Lower leg skin (tissue), 4 donors: ENCODE measurements around the gene MEGF6. TPM values are rescaled to one million over a fixed set of nuclear protein-coding genes. Genes with fewer than 3 reads are reported as not detected.

Experiments
- DNase-seq, 2 donors: peaks; one replicate each; pipeline ENCODE4 v3.0.0-alpha.2; 2019; ENCODE audit warnings: low spot score in 2 of 2
- H3K4me3 ChIP-seq: fragments of 200-600 bp; sonication (generic); 2 replicates; pipeline ENCODE4 v1.5.1; 2017; ENCODE audit warnings: mild to moderate bottlenecking, low read depth; ENCODE audit not compliant: poor library complexity, severe bottlenecking
- POLR2A ChIP-seq, 2 donors: fragments of 450-650 bp; IDR thresholded peaks; one replicate each; pipeline ENCODE4 v1.6.1; 2016 to 2017; ENCODE audit warnings: antibody characterized with exemption in 2 of 2, mild to moderate bottlenecking in 1 of 2, moderate library complexity in 1 of 2
- WGBS, 2 donors: methylation state at CpG; one replicate each; pipeline ENCODE4 v1.1.5; 2018; 5-methylcytosine and 5-hydroxymethylcytosine counted together
- intact Hi-C: fragments of 100-400 bp; cut with DNase I; formaldehyde crosslinking; loops from one replicate; pipeline ENCODE4 v1.15.0; 2023; ENCODE audit warnings: low total_unique reads
- total RNA-seq, 4 donors: library from RNA; depleted of rRNA; stranded (reverse); fragments of >200 nt; gene quantifications; one replicate each; pipeline ENCODE4 v1.1.0, GENCODE V29; 2016
- TF ChIP-seq, protein P1 (sequence below), 3 donors: fragments of 450-650 bp; IDR thresholded peaks; one replicate each; pipeline ENCODE4 v1.5.1; 2016; ENCODE audit warnings: antibody characterized with exemption in 3 of 3, mild to moderate bottlenecking in 3 of 3, moderate library complexity in 2 of 3

MEGF6 gene
- total RNA-seq, 4 donors from 2014 or later: 81.1 to 147 (median 86.1) TPM

- WGBS, 2 donors: 46 to 67% methylated on average over 12 to 27 of the region's 35 CpGs
- DNase-seq: no peak
- intact Hi-C loops: no loop called here
- no peak overlapping the region for H3K4me3 ChIP-seq
- TF ChIP-seq POLR2A (IDR thresholded peaks at IDR 0.05): no peak
- TF ChIP-seq, protein P1, sequence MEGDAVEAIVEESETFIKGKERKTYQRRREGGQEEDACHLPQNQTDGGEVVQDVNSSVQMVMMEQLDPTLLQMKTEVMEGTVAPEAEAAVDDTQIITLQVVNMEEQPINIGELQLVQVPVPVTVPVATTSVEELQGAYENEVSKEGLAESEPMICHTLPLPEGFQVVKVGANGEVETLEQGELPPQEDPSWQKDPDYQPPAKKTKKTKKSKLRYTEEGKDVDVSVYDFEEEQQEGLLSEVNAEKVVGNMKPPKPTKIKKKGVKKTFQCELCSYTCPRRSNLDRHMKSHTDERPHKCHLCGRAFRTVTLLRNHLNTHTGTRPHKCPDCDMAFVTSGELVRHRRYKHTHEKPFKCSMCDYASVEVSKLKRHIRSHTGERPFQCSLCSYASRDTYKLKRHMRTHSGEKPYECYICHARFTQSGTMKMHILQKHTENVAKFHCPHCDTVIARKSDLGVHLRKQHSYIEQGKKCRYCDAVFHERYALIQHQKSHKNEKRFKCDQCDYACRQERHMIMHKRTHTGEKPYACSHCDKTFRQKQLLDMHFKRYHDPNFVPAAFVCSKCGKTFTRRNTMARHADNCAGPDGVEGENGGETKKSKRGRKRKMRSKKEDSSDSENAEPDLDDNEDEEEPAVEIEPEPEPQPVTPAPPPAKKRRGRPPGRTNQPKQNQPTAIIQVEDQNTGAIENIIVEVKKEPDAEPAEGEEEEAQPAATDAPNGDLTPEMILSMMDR (IDR thresholded peaks at IDR 0.05): no peak
Measured at GRCh38 chr1:3467096-3468036, 143.9 kb downstream of the MEGF6 start.

DNA sequence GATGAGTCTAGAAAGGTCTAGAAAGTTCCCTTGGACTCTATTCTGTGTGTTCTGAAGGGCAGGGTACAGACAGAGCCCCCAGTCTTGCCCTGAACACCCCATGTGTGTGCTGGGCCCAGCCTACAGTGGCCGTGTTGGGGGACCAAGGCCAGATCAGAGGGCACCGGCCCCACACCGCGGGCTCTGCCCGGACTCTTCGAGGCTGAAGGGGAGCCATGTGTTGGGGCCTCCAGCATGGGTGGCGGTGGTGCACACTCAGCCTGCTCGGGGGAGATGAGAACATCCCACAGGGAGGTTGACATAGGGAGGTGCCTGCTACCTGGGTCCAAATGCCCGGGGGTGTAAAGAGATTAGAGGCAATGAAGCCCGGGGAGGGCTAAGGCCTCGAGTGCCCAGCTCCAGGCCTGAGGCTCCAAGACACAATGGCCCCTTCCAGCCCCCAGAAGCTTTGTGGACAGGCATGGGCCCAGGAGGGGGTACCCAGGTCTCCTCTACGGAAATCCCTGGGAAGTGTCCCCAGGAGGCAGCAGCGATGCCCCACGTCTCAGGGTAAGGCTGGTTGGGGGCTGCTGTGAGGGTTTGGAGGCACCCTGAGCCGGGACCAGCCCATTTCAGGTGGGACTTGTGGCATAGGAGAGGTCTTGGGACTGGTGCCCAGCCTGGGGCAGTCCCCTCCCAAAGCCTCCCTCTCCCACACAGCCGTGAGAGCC, 144.8 kb downstream of the MEGF6 start:
- TF ChIP-seq POLR2A (IDR thresholded peaks at IDR 0.05): no peak
- TF ChIP-seq, protein P1 (IDR thresholded peaks at IDR 0.05): no peak
- WGBS, 2 donors: 67 to 73% methylated on average over 9 to 13 of the region's 16 CpGs
- DNase-seq: no peak

DNA sequence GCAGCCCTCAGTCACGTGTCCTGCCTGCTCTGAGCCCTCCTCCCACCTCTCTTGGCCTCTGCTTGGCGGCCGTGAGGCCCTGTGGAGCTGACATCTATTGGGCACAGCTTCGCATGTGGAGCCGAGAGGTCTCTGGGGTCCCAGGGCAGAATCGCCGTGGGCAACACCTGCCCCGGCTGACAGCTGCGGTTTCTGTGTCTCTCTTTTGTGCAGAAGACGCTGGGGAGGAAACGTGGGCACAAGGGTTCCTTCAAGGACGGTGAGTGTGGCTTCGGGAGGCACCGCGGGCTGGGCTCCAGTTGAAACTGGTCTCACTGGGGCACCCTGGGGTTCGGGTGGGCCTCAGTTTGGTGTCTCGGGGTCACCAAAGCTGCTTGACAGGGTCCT, 145.4 kb downstream of the MEGF6 start:
- TF ChIP-seq, protein P1 (IDR thresholded peaks at IDR 0.05): no peak
- TF ChIP-seq POLR2A (IDR thresholded peaks at IDR 0.05): no peak
- intact Hi-C loops: no loop called here
- H3K4me3 ChIP-seq: no peak overlapping the region
- WGBS, 2 donors: 77% methylated on average over 17 of the region's 17 CpGs
- no peak for DNase-seq

More for the DNA sequence above, 144.8 kb downstream of the MEGF6 start:
- intact Hi-C loops: no loop called here
- no peak overlapping the region for H3K4me3 ChIP-seq

GRCh38 chr1:3465091-3465934, 146.0 kb downstream of the MEGF6 start:
- 55 to 57% methylated on average over 28 of the region's 28 CpGs for WGBS, 2 donors
- H3K4me3 ChIP-seq: no peak overlapping the region
- intact Hi-C loops: no loop called here
- no peak for DNase-seq
- TF ChIP-seq, protein P1 (IDR thresholded peaks at IDR 0.05): no peak
- no peak for TF ChIP-seq POLR2A (IDR thresholded peaks at IDR 0.05)

- H3K4me3 ChIP-seq: no peak overlapping the region
- WGBS, 2 donors: 62 to 72% methylated on average over 9 to 11 of the region's 11 CpGs
- no peak for TF ChIP-seq POLR2A (IDR thresholded peaks at IDR 0.05)
- TF ChIP-seq, protein P1 (IDR thresholded peaks at IDR 0.05): no peak
- DNase-seq: no peak
- intact Hi-C loops: no loop called here
Measured at GRCh38 chr1:3464649-3465025, 146.7 kb downstream of the MEGF6 start.
